ENCODE measurements around the gene SERPING1. TPM values are rescaled to one million over a fixed set of nuclear protein-coding genes. Genes with fewer than 3 reads are reported as not detected.

SERPING1 gene
- total RNA-seq, 1 donor from 2014 or later: 0.93 TPM

GRCh38 chr11:57597916-57598830 lies 688 bp downstream of the SERPING1 start:
- intact Hi-C loops (cut with micrococcal nuclease): no loop called here

- intact Hi-C loops (cut with micrococcal nuclease): no loop called here
Measured at GRCh38 chr11:57598831-57599155, 1.3 kb downstream of the SERPING1 start.

- intact Hi-C loops (cut with micrococcal nuclease): no loop called here
Measured at GRCh38 chr11:57599381-57599780, 1.9 kb downstream of the SERPING1 start.

- intact Hi-C loops (cut with micrococcal nuclease): no loop called here
Measured at GRCh38 chr11:57601297-57601696, 3.8 kb downstream of the SERPING1 start.

GRCh38 chr11:57604296-57605027 lies 7.0 kb downstream of the SERPING1 start:
- intact Hi-C loops (cut with micrococcal nuclease): no loop called here

GRCh38 chr11:57605028-57605420 lies 7.5 kb downstream of the SERPING1 start:
- intact Hi-C loops (cut with micrococcal nuclease): no loop called here

GRCh38 chr11:57610170-57610569 lies 12.7 kb downstream of the SERPING1 start:
- intact Hi-C loops (cut with micrococcal nuclease): no loop called here

GRCh38 chr11:57614234-57614772 lies 16.8 kb downstream of the SERPING1 start:
- intact Hi-C loops (cut with micrococcal nuclease): no loop called here

GRCh38 chr11:57615308-57615707 lies 17.8 kb downstream of the SERPING1 start:
- intact Hi-C loops (cut with micrococcal nuclease): no loop called here

- intact Hi-C loops (cut with micrococcal nuclease): no loop called here
Measured at GRCh38 chr11:57616595-57616994, 19.1 kb downstream of the SERPING1 start.

- intact Hi-C loops (cut with micrococcal nuclease): no loop called here
Measured at GRCh38 chr11:57618438-57618837, 21.0 kb downstream of the SERPING1 start.

GRCh38 chr11:57619331-57619730 lies 21.8 kb downstream of the SERPING1 start:
- intact Hi-C loops (cut with micrococcal nuclease): no loop called here

- intact Hi-C loops (cut with micrococcal nuclease): no loop called here
Measured at GRCh38 chr11:57620467-57620866, 23.0 kb downstream of the SERPING1 start.

GRCh38 chr11:57622263-57622662 lies 24.8 kb downstream of the SERPING1 start:
- intact Hi-C loops (cut with micrococcal nuclease): no loop called here

- intact Hi-C loops (cut with micrococcal nuclease): no loop called here
Measured at GRCh38 chr11:57624864-57625263, 27.4 kb downstream of the SERPING1 start.

GRCh38 chr11:57626895-57627294 lies 29.4 kb downstream of the SERPING1 start:
- intact Hi-C loops (cut with micrococcal nuclease): no loop called here

- intact Hi-C loops (cut with micrococcal nuclease): no loop called here
Measured at GRCh38 chr11:57630171-57630570, 32.7 kb downstream of the SERPING1 start.

GRCh38 chr11:57632116-57632515 lies 34.6 kb downstream of the SERPING1 start:
- intact Hi-C loops (cut with micrococcal nuclease): no loop called here

GRCh38 chr11:57633394-57634070 lies 36.0 kb downstream of the SERPING1 start:
- intact Hi-C loops (cut with micrococcal nuclease): no loop called here

GRCh38 chr11:57634311-57634710 lies 36.8 kb downstream of the SERPING1 start:
- intact Hi-C loops (cut with micrococcal nuclease): no loop called here

- intact Hi-C loops (cut with micrococcal nuclease): no loop called here
Measured at GRCh38 chr11:57635246-57635645, 37.8 kb downstream of the SERPING1 start.

- intact Hi-C loops (cut with micrococcal nuclease): no loop called here
Measured at GRCh38 chr11:57637626-57638004, 40.1 kb downstream of the SERPING1 start.

Measured in T-helper 1 cell treated with Interleukin-12 subunit alpha and Interleukin-12 subunit beta and Interleukin-4 antibody, amounts not matched to agents 30 ng/mL and 1 ng/mL, for 36 hours (primary cell).